Measurements from ENCODE around the gene TMSB15B. TPM values are rescaled to one million over a fixed set of nuclear protein-coding genes. Genes with fewer than 3 reads are reported as not detected.

Gene TMSB15B
- total and polyA plus RNA-seq, 2 donors (not counting 3 experiments of a cell fraction or from before 2014, with no cell fraction given), result 14.5 to 15.1 TPM

GRCh38 chrX:103927633-103928032 lies 34.8 kb upstream of the TMSB15B start:
- H3K36me3 ChIP-seq (ENCODE audit: control insufficient read depth in 2 of 2, extremely low read depth in 1 of 2, insufficient read depth in 2 of 2, low read length in 2 of 2), result no peaks in the 10 kb centered on the region
- no peak for DNase-seq (ENCODE audit: low read depth, low spot score)
- no peak overlapping the region for H3K27ac ChIP-seq (ENCODE audit: insufficient read depth, low read depth, low read length)
- H3K9me3 ChIP-seq (replicated peaks; ENCODE audit: control insufficient read depth, insufficient read depth, low read length), result no peaks in the 10 kb centered on the region
- H3K79me2 ChIP-seq (ENCODE audit: control insufficient read depth, insufficient read depth, low read length), result no peaks in the 10 kb centered on the region
- H3K4me2 ChIP-seq (ENCODE audit: insufficient read depth, low read length), result no peak overlapping the region
- ChIA-PET CTCF (no interaction called here), POLR2A (no interaction called here)
- no peaks in the 10 kb centered on the region for H3K4me1 ChIP-seq (ENCODE audit: control insufficient read depth, extremely low read depth, insufficient read depth, low read length)
- no peaks in the 10 kb centered on the region for H4K20me1 ChIP-seq (replicated peaks; ENCODE audit: control insufficient read depth, extremely low read depth, insufficient read depth, low read length)
- no peak overlapping the region for H2AFZ ChIP-seq (ENCODE audit: low read depth, low read length)
- no peaks in the 10 kb centered on the region for H3K27me3 ChIP-seq (ENCODE audit: control insufficient read depth in 2 of 2, insufficient read depth in 2 of 2, low read length in 2 of 2)
- no peaks in the 10 kb centered on the region for H3K9me1 ChIP-seq (replicated peaks; ENCODE audit: control insufficient read depth, extremely low read depth, insufficient read depth, low read length)
- intact Hi-C loops (cut with micrococcal nuclease) (no loop called here), dilution Hi-C loops (cut with MboI; ENCODE audit: extremely low pct_ligation_motif_present, low sequenced_read_pairs) (no loop called here)
- no peak overlapping the region for H3K4me3 ChIP-seq (replicated peaks in 1 of 3; ENCODE audit: insufficient read depth in 1 of 3, low read depth in 1 of 3, low read length in 3 of 3)
- no peak for FAIRE-seq
- H3K9ac ChIP-seq (replicated peaks; ENCODE audit: extremely low read depth, insufficient read depth, low read length), result no peak overlapping the region
- no peak for TF ChIP-seq POLR2AphosphoS5 (IDR thresholded peaks at IDR 0.05; ENCODE audit: insufficient read depth, low read depth, low read length)
- TF ChIP-seq EZH2 (IDR thresholded peaks at IDR 0.05; ENCODE audit: borderline replicate concordance, low read depth, low read length, severe bottlenecking), result no peak
- no peak for TF ChIP-seq MAX (IDR thresholded peaks at IDR 0.05; ENCODE audit: insufficient read depth, insufficient read length)
- no peak for TF ChIP-seq MYC (IDR thresholded peaks at IDR 0.05; ENCODE audit: low read depth, low read length)
- TF ChIP-seq CTCF (IDR thresholded peaks at IDR 0.05; ENCODE audit: extremely low read depth in 1 of 2, insufficient read depth in 1 of 2, low read depth in 1 of 2, low read length in 2 of 2), result no peak
- no peak for TF ChIP-seq JUN (IDR thresholded peaks at IDR 0.05; ENCODE audit: borderline replicate concordance, insufficient read depth, insufficient read length, low read depth)
- no peak for TF ChIP-seq POLR2A (IDR thresholded peaks at IDR 0.05; ENCODE audit: low read depth, low read length)
- no peak for TF ChIP-seq FOS (IDR thresholded peaks at IDR 0.05; ENCODE audit: borderline replicate concordance, insufficient read depth, low read length)
- no peak for TF ChIP-seq GATA2 (IDR thresholded peaks at IDR 0.05; ENCODE audit: insufficient read depth, insufficient read length, low read depth, low read length)
- BruUV-seq (replicated peaks), result no TSS peak
